GM18868 (cell line): Measurements from ENCODE around the gene FBF1.
"Not testable (repeated sequence)": the region's sequence is repeated elsewhere in the genome, so short reads cannot be mapped to it uniquely, and the experiment has no call there.

Experiments used
- ATAC-seq: cut with Tn5 transposase; IDR thresholded peaks from one replicate; pipeline ENCODE4 v1.9.1; 2021; ENCODE audit warnings: mild to moderate bottlenecking, moderate library complexity; ENCODE audit not compliant: unreplicated experiment

The FBF1 gene

DNA sequence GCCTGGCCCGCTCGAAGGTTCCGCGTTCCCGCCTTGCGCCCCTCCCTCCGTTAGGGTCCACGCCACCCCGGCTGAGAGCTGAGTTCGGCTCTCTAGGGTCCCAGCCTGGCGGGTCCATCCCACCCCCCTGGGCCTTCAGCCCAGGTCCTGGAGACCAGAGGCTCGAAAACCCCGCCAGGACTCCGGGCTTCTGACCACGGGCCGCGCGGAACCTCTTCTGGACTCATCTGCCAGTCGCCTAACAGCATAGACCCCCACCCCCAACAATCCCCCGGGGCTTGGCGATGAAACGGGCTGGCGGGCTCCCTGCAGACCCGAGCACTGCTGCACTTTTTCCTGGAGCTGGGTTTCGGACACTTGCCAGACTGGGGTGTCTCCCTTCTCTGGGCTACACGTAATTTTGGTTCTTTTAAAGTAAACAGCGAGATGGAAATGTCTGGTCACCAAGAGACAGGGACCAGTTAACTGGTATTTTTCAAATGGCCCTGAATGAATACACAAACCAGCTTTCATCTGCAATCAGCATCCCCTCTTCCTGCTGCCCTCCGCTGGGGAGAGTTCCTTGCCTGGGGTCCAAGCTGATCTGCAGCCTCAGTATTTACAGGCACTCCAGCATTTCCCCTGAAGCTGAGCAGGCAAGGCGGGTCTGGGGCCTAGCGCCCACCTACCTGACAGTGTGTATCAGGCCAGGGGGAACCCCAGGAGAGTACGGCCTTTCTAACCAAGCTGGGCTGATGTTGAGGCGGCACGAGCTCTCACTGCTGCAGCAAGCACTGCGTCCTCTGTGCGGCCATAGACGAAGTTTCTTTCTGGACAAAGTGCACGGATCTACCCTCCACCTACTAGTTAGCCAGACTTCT, 43.5 kb downstream of the FBF1 start:
- no peak for ATAC-seq

GRCh38 chr17:75896415-75897159, 44.3 kb downstream of the FBF1 start, which contains the start of gene TRIM65:
Gene TRIM65, minus strand, starts transcription at chr17:75896951. Its CDS starts 14 bp downstream, at chr17:75896937.
- ATAC-seq, result peak; percentile 68

DNA sequence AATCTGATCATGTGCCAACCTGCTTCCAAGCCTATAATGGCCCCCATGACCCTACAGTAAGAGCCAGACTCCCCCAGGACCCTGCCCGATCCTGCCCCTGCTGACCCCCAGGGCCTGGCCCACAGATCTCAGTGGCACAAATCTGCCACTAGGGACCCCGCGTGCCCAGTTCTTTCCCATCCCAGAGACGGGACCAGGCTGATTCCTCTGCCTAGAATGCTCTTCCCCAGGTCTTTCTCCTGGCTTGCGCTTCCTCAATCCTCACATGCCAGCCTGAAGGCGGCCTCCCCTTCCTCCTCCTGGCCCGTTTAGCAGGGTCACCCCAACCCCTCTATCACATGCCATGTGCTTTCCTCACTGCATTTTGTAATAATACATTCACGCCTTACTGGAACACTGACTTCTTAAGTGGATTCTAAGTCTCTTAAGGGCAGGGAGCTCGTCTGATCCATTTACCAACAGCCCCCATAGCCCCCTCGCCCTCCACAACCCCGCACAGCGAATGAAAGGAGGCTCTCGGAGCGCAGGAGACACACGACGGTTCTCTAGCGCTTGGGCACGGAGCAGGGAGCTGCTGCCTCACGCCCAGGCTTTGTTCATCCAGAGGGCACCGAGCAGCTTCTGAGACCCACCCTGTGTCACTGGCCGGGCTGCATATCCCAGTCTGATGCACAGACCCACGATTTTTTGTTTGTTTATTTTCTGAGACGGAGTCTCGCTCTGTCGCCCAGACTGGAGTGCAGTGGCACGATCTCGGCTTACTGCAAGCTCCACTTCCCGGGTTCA, 45.3 kb downstream of the FBF1 start:
- ATAC-seq, result no peak

GRCh38 chr17:75894049-75894733, 46.7 kb downstream of the FBF1 start:
- no peak for ATAC-seq

DNA sequence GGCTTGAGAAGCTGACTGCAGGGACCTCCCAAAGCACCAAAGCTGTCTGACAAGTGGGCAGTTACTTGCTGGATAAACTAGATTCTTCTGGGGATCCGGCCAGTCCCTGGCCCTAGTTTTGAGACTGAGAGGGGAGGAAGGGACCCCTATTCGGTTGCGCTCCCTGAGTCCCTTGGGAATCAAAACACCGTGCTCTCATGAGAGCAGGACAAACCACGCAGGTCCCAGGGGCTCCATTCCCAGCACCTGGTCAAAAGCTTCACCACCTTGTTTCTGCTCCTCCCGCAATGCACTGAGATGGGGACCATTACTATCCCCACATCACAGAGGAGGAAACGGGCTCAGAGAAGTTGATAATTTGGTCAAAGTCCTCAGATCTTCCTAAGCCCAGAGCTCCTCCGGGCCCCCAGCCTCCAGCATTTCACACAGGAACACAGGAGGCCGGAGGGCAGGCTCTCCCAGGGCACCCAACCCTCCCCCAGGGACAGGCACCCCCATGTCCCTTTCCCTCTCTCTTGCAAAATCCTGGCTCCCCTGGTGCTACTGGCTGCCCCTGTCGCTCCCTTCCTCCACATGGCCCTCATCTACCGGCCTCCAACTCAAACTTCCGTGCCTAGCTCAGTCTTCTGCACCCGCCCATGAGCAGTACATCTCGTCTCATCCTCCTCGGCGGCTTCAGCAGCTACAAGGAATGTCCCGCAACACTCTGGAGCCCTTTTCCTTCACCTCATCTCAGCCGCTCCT, 47.4 kb downstream of the FBF1 start:
- ATAC-seq, result no peak

DNA sequence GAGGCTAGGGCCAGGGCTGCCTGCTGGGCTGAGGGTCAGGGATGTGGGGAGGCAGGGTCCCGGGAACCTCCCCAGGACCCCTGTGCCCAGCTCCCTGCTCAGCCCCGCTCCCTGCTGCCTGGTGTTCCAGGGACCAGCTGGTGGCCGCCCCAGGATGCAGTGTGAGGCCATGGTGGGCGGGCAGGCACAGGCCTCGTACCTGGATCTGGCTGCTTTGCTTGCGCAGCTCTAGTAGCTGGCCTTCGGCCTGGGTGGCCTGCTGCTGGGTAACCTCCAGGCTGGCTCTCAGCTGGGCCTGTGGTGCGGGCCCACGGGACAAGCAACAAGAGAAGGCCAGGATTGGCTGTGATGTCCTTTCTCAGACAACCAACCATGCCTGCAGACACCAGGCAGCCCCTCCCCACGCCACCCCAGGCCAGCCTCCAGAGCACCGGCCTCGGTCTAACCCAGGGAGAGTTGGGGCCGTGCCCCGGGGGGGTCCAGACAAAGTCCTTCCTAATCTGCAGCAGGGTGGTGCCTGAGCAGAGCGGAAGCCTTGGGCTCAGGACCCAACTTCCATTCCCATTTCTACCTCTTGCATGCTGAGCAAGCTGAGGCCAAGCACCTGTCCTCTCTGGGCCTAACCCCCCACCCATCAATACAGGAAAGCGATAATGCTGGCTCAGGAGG, 48.2 kb downstream of the FBF1 start:
- no peak for ATAC-seq

DNA sequence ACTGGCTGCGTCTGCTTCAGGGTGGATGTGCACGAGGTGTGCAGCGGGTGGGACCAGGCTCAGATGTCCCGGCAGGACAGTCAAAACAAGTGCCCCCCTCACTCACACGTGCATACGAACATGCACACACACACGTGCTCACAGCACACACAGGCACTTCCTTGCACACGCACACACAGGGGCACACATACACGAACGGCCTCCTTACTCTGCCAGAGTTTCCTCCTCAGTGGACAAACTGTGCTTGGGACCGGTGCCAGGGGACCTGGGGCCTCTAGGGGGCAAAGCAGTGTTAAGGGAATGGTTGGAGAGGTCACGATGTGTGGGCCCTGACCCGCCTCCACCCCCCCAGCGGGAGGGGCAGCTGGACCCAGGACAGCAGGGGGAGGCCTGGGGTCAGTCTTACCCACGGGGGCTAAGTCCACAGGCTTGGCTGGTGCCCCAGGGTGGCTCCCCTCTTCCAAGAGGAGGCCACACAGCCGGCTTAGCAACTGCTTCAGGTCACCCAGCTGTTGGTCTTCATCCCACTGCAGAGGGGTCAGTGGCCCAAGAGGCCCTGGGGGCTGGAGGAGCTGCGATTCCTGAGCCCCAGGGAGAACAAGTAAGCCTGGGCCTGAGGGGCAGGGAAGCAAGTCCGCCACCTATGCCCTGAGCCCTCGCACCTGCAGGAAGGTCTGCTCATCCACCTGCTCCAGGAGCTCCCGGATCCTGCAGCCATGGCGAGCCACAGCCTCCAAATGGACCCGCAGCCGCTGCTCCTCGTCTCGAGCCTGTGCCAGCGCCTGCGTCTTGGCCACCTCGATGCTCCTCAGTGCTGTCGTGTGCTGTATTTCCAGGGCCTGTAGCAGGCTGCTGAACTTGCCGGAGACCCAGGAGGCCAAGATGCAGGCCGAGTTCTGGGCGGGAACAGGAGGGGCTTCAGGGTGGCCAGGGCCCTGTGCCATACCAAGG, 49.0 kb downstream of the FBF1 start:
- no peak for ATAC-seq

DNA sequence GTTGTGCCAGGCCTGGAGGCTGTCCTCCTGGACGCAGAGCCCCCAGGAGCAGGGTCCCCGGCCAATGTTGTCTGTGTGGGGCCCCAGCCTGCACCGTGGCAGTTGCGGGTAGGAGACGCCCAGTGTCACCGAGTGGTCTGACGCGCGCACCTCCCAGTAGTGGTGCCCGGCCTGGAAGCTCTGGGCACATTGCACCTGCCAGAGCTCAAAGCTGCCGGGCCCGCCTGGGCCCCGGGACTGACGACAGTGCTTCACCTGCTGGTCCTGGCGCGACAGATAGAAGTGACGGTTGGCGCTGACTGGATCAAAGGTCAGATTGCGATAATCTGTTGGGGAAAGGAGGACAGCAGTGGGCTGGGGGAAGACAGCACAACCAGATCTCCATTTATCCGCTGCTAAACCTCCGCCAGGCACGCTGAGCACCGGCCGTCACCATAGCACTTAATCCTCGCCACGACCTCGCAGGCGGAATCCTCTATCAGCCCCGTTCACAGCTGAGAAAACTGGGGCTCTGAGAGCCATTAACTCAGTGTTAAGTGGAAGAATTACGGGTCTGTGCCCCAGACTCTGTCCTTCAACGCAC, 49.7 kb downstream of the FBF1 start:
- no peak for ATAC-seq

GRCh38 chr17:75889454-75889853, 51.4 kb downstream of the FBF1 start:
- no peak for ATAC-seq

GRCh38 chr17:75888484-75888883, 52.4 kb downstream of the FBF1 start:
- ATAC-seq, result no peak

DNA sequence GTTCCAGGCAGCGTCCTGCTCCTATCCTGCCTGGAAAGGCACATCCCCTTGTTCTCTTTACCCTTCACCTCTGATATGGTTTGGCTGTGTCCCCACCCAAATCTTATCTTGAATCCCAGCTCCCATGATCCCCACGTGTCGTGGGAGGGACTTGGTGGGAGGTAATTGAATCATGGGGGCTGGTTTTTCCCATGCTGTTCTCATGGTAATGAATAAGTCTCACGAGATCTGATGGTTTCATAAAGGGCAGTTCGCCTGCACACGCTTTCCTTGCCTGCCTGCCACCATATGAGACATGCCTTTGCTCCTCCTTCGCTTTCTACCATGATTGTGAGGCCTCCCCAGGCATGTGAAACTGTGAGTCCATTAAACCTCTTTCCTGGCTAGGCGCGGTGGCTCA, 55.0 kb downstream of the FBF1 start:
- ATAC-seq, result not testable (repeated sequence)

- ATAC-seq, result no peak
Observed at GRCh38 chr17:75885431-75885830, 55.4 kb downstream of the FBF1 start.

DNA sequence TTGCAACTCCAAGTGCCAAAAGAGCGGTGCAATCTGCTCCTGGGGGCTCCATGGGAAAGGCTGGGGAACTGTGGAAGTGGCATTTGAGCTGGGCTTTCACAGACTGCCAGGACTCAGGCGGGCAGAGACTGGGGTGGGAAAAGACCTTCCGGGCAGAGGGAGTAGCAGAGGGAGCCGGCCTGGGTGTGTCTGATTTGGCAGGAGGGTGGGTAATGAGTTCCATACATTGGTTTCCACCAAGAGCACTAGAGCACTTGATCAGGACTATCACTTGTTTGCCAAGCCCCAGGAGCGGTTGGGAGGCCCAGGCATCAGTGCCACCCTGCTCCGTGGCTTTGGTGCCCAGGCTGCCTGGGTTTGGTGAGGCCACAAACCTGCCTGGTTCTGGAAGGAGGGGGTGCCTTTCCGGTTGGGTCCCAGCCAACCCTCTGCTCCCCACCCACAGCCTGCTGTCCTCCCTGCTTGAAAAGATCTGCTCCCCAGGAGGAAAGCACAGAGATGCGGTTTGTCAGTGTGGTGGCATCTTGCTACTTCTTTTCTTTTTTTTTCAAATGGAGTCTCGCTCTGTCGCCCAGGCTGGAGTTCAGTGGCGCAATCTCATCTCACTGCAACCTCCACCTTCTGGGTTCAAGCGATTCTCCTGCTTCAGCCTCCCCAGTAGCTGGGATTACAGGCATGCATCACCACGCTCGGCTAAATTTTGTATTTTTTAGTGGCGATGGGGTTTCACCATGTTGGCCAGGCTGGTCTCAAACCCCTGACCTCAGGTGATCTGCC, 59.0 kb downstream of the FBF1 start:
- ATAC-seq, result no peak

- no peak for ATAC-seq
Observed at GRCh38 chr17:75880266-75880665, 60.6 kb downstream of the FBF1 start.

DNA sequence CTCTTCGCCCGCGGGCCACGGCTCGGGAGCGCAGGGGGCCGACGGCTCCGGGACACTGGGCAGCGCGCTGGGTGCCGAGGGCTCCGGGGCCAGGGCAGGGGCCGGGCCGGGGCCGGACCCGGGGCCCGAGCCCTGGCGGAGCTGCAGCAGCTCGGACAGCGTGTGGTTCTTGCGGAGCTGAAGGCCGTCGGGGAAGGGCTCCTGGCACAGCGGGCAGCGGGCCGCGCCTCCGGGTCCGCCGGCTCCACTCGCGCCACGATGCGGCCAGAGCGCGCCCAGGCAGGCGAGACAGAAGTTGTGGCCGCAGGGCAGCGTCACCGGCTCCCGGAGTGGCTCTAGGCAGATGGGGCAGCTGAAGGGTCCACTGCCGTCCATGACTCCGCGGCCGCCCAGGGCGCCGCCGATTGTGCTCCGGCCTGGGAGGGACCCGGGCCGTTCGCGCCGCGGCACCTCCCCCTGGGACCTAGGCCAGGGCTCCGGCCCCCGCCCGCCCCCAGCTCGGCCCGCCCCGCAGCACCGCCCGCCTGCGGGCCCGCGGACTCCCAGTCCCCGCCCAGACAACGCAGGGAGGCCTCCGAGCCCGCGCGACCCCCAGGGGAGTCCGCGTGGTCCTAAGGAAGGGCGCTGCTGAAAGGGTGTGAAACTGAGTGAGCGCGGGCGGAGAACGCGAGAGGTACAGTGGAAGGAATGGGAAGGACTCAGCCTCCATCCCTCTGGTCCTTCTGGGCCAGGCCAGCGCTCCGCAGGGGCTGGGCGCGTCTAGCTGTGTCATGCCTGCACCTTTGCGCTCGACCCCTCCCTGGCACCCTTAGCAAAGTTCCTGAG, 62.5 kb downstream of the FBF1 start, which contains the start of gene TRIM47:
TSS of gene TRIM47 (minus strand) at position 408 of the 825 bp plus-strand sequence. CDS start at position 375, 33 bp downstream.
- no peak for ATAC-seq

GRCh38 chr17:75877752-75878173, 63.1 kb downstream of the FBF1 start:
- peak; percentile 42 for ATAC-seq
